HepG2 (cell line): Measurements from ENCODE around the gene MC1R. TPM values are rescaled to one million over a fixed set of nuclear protein-coding genes. Genes with fewer than 3 reads are reported as not detected.

Experiments used
- AGO1 ChIP-seq: fragments of 200-400 bp; formaldehyde crosslinking; IDR thresholded peaks from 2 replicates; pipeline ENCODE4 v1.6.1; 2017; ENCODE audit warnings: mild to moderate bottlenecking, low read depth, low read length, moderate library complexity; ENCODE audit not compliant: poor library complexity, severe bottlenecking
- ERF ChIP-seq: IDR thresholded peaks from 2 replicates; pipeline ENCODE4 v1.6.1; 2018; ENCODE audit warnings: missing biosample characterization, missing genetic modification reagents
- FLYWCH1 ChIP-seq: sonication (generic); formaldehyde crosslinking; IDR thresholded peaks from 2 replicates; pipeline ENCODE4 v1.8.1; 2023; ENCODE audit warnings: mild to moderate bottlenecking, missing genetic modification reagents
- GMEB2 ChIP-seq: IDR thresholded peaks from 2 replicates; pipeline ENCODE4 v1.6.1; 2016; ENCODE audit warnings: missing biosample characterization, missing genetic modification reagents, low read depth
- MBNL3 ChIP-seq: fragments of 250-450 bp; sonication (Bioruptor Pico); conservative IDR thresholded peaks from 2 replicates; pipeline ENCODE4 v1.8.0; 2022; ENCODE audit warnings: mild to moderate bottlenecking, inconsistent platforms
- MLX ChIP-seq: IDR thresholded peaks from 2 replicates; pipeline ENCODE4 v1.6.1; 2016
- MYC ChIP-seq: sonication (generic); formaldehyde crosslinking; IDR thresholded peaks from 2 replicates; pipeline ENCODE4 v1.9.0; 2021; ENCODE audit warnings: missing genetic modification reagents, borderline replicate concordance
- NFE2L1 ChIP-seq: sonication (generic); formaldehyde crosslinking; IDR thresholded peaks from 2 replicates; pipeline ENCODE4 v1.4.0; 2020; ENCODE audit warnings: missing genetic modification reagents, mild to moderate bottlenecking, borderline replicate concordance
- NONO ChIP-seq, 2 experiments: fragments of 450-650 bp in 1 of 2; sonication (generic) in 1 of 2; formaldehyde crosslinking in 1 of 2; IDR thresholded peaks in 1 of 2; conservative IDR thresholded peaks in 1 of 2; 2 replicates each; pipeline versions ENCODE4 v1.6.1 to v1.8.0; 2017 to 2022; ENCODE audit warnings: mild to moderate bottlenecking in 1 of 2, missing genetic modification reagents in 1 of 2, moderate library complexity in 1 of 2
- RFXANK ChIP-seq: IDR thresholded peaks from 2 replicates; pipeline ENCODE4 v1.6.1; 2016
- SNAPC5 ChIP-seq: sonication (generic); formaldehyde crosslinking; IDR thresholded peaks from 2 replicates; pipeline ENCODE4 v1.8.1; 2023; ENCODE audit warnings: mild to moderate bottlenecking, missing genetic modification reagents, borderline replicate concordance
- XRCC5 ChIP-seq: fragments of 200-400 bp; formaldehyde crosslinking; optimal IDR thresholded peaks from 2 replicates; pipeline ENCODE3; 2017; ENCODE audit warnings: mild to moderate bottlenecking, low read length
- YEATS2 ChIP-seq: sonication (generic); formaldehyde crosslinking; IDR thresholded peaks from 2 replicates; pipeline ENCODE4 v1.4.0; 2020; ENCODE audit warnings: missing genetic modification reagents, borderline replicate concordance
- ZBTB21 ChIP-seq: sonication (generic); formaldehyde crosslinking; IDR thresholded peaks from 2 replicates; pipeline ENCODE4 v1.4.0; 2020; ENCODE audit warnings: missing genetic modification reagents
- ZHX2 ChIP-seq, 2 experiments: sonication (generic) in 1 of 2; formaldehyde crosslinking in 1 of 2; IDR thresholded peaks; 2 replicates each; pipeline versions ENCODE4 v1.6.1 to v1.9.0; 2014 to 2022; ENCODE audit warnings: antibody characterized with exemption in 1 of 2, borderline replicate concordance in 1 of 2, inconsistent platforms in 1 of 2, low read depth in 1 of 2, missing genetic modification reagents in 1 of 2
- ZNF230 ChIP-seq: sonication (generic); formaldehyde crosslinking; IDR thresholded peaks from 2 replicates; pipeline ENCODE4 v1.4.0; 2020; ENCODE audit warnings: mild to moderate bottlenecking, missing genetic modification reagents
- ZNF33B ChIP-seq: sonication (generic); formaldehyde crosslinking; IDR thresholded peaks from 2 replicates; pipeline ENCODE4 v1.5.1; 2020; ENCODE audit warnings: mild to moderate bottlenecking, missing genetic modification reagents
- ZNF382 ChIP-seq: sonication (generic); formaldehyde crosslinking; IDR thresholded peaks from 2 replicates; pipeline ENCODE4 v1.5.0; 2020; ENCODE audit warnings: missing genetic modification reagents, mild to moderate bottlenecking, borderline replicate concordance
- ZNF547 ChIP-seq: sonication (generic); formaldehyde crosslinking; IDR thresholded peaks from 2 replicates; pipeline ENCODE4 v1.5.1; 2020; ENCODE audit warnings: mild to moderate bottlenecking, missing genetic modification reagents
- ZNF567 ChIP-seq: sonication (generic); formaldehyde crosslinking; IDR thresholded peaks from 2 replicates; pipeline ENCODE4 v1.8.1; 2023; ENCODE audit warnings: mild to moderate bottlenecking, missing genetic modification reagents, borderline replicate concordance
- ZNF619 ChIP-seq: sonication (generic); formaldehyde crosslinking; IDR thresholded peaks from 2 replicates; pipeline ENCODE4 v1.4.0; 2020; ENCODE audit warnings: mild to moderate bottlenecking, missing genetic modification reagents
- polyA plus RNA-seq, 8 experiments: library from polyadenylated mRNA; depleted of rRNA in 3 of 8; stranded (reverse) in 7 of 8; unstranded in 1 of 8; fragments of >200 nt; fragmentation: Illumina TruSeq in 4 of 8; extraction: Trizol in 4 of 8; gene quantifications; 2 replicates each; pipeline versions ENCODE4 v1.2.1 to v1.2.3, GENCODE V29; 2011 to 2016; ENCODE audit warnings: low read depth in 4 of 8, missing spikeins in 1 of 8, mixed read lengths in 1 of 8; ENCODE audit not compliant: insufficient read depth in 1 of 8
- total RNA-seq, 5 experiments: library from RNA; depleted of rRNA; stranded (reverse); fragments of >200 nt; fragmentation: Illumina TruSeq; extraction: Trizol; gene quantifications; 2 replicates each; pipeline ENCODE4 v1.2.3, GENCODE V29; 2016; ENCODE audit warnings: low read depth in 1 of 5

Gene MC1R
- total and polyA plus RNA-seq, 2 of the 13 experiments (the other 11 are each of a cell fraction or from before 2014, with no cell fraction given), result 9.1 to 14.8 TPM

- no peak for TF ChIP-seq FLYWCH1 (CRISPR knock-in tag)
- no peak for TF ChIP-seq ZNF382
- no peak for TF ChIP-seq NFE2L1 (CRISPR knock-in tag)
- TF ChIP-seq RFXANK, result no peak
- TF ChIP-seq XRCC5, result peak; percentile 31
- no peak for TF ChIP-seq SNAPC5 (CRISPR knock-in tag)
- TF ChIP-seq ERF (CRISPR knock-in tag), result peak; percentile 31; the same call in 1 of the 2 replicates
- no peak for TF ChIP-seq ZNF33B
- peak; percentile 81 for TF ChIP-seq YEATS2
- 0 out of 2 replicates have a peak, but pooled peaks have one; percentile 6 for TF ChIP-seq ZNF230 (CRISPR knock-in tag)
- TF ChIP-seq ZBTB21 (CRISPR knock-in tag), result no peak
- TF ChIP-seq ZNF547 (CRISPR knock-in tag), result peak; percentile 23; the same call in 1 of the 2 replicates
- TF ChIP-seq MLX (CRISPR knock-in tag), result 0 out of 2 replicates have a peak, but pooled peaks have one; percentile 40
- peak; percentile 88 for TF ChIP-seq MYC (CRISPR knock-in tag)
- 0 out of 2 replicates have a peak, but pooled peaks have one; percentile 29 for TF ChIP-seq GMEB2 (CRISPR knock-in tag)
- no peak for TF ChIP-seq ZNF567
- TF ChIP-seq ZHX2 (IDR thresholded peaks at IDR 0.05; ENCODE audit: low read depth), result 0 out of 2 replicates have a peak, but pooled peaks have one; percentile 18
- TF ChIP-seq ZHX2 (CRISPR knock-in tag; IDR thresholded peaks at IDR 0.05; ENCODE audit: borderline replicate concordance), result no peak
- no peak for TF ChIP-seq MBNL3 (CRISPR knock-in tag)
- TF ChIP-seq NONO (IDR thresholded peaks at IDR 0.05), result no peak
- peak; percentile 39 for TF ChIP-seq NONO (CRISPR knock-in tag; conservative IDR thresholded peaks at IDR 0.05)
- peak; percentile 77 for TF ChIP-seq AGO1
- TF ChIP-seq ZNF619, result no peak
These were observed 44.5 kb upstream of the MC1R start (continued) for GRCh38 chr16:89873972-89874689.
